HUDEP-2 (cell line): Measurements from ENCODE around the gene ANKRD13B.
A peak's percentile ranks its signal among the peaks of the same experiment; 100 is the strongest.

Source experiments
- DNase-seq, 76 experiments: peaks; one replicate each; lab custom pipeline; 2025; ENCODE audit not compliant: unreplicated experiment in 76 of 76; lab: John Stamatoyannopoulos, UW

Gene ANKRD13B

GRCh38 chr17:29579866-29580771, 12.8 kb upstream of the ANKRD13B start:
- peak in 70 of 76 experiments; percentile 11 to 87 (median 69) for DNase-seq

- DNase-seq, result no peak
Measured at GRCh38 chr17:29581583-29582253, 11.2 kb upstream of the ANKRD13B start.

GRCh38 chr17:29582254-29582765, 10.6 kb upstream of the ANKRD13B start:
- no peak for DNase-seq

DNA sequence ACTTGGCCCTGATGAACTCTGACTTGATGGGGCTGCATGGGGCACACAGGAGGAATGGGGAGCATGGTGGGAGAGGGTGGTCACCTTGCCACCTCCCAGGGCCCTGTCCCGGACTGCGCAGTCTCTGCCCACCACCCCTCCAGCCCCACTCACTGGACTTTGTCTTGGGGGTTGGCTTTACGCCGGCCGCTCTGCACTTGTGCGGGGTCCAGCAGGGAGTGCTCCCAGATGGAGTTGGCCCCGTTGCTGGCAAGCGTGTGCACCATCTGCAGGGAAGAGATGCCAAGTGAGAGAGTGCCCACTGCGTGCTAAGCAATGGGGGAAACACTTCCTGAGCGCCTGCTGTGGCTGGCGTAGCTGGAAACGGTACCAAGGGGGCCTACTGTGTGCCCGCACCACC, 10.2 kb upstream of the ANKRD13B start:
- no peak for DNase-seq

GRCh38 chr17:29583324-29584248, 9.3 kb upstream of the ANKRD13B start:
- DNase-seq, result no peak

DNA sequence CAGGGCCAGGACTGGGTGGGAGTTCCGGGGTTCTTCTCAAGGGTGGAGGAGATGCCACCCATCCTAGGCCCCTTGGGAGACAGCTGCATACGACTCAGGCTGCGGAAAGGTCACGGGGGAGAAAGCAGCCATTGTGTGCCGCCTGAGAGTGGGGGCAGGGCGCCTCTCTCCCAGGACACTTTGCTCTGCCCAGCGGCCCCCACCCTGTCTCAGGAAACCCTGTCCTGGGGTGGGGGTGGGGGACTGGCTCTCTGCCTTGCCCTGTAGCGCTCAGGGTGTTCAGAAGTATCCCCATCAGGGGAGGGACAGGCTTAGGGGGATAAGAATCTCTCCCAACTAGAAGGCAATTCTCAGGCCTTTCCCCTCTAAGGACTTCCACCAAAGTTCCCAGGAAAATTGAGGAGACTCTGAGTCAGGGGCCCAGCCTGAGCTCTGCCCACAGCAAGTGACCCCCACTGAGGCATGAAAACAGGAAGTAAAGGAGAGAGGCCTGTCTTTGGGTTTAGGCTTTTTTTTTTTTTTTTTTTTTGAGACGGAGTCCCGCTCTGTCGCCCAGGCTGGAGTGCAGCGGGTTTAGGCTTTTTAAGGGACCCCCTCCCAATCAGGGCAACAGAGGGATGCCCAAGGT, 8.4 kb upstream of the ANKRD13B start:
- DNase-seq, result no peak

DNA sequence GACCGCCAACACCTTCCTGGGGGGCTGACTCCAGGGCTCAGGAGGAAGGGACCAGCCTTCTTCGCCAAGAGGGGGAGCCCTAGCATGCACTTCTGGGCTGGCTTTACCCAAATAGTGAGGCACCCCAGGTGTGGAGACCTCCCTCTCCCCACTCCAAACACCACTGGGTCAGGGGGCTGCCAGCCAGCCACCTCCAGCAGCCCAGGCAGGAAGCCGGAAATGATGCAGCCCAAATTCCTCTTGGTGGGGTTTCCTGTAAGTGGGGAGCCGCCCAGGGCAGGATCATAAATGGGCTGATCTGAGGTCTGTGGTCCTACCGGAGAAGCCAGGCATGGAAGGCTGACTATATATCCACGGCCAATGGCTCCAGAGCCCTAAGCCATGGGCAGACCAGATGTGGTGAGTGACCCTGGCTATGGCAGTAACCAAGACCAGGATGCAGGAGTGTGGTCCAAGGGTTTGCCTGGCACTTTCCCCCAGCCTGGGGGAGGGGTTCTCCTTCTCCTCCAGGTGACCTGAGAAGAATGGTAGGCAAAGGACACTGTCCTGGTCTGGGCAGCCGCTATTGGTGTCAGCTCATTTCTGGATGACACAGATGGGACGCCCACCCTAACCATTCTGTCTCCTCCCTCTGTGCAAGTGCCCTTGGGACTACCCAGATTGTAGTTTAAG, 7.7 kb upstream of the ANKRD13B start:
- DNase-seq, result peak in 1 of 76 experiments; percentile 9

DNA sequence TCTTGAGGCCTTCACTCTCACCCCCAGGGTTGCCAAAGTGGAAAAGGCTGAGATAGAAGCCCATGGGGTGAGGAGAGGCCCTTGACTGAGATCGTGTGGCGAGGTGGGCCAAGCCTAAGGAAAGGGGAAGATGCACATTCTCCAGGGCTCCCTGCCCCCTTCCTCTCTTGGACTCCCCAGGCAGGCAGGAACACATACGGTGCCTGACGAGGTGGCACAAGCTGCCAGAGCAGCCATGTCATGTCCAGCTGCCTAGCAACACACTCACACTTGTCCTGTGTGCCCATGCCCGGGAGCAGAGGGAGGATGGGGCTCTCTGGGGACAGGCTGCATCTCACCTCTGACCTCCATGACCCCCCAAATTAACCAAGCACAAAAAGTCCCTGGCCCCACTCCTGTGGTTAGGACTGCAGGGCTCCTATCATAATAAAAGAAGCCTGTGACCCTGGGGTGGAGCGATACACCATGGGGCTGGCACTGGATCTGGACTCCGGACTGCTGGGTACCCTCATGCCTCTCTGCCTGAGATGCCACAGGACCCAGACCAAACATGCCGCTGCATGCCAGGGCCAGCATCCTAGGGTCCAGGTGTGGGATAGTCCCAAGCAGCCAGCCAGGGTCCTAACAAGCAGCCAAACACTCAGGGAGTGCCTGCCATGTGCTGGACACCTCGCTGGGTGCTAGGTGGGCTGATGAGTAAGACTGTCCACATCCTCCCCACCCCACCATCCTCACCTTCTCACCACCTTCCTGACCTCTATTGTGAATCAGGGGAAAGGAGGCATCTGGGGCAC, 6.1 kb upstream of the ANKRD13B start:
- DNase-seq, result no peak

DNA sequence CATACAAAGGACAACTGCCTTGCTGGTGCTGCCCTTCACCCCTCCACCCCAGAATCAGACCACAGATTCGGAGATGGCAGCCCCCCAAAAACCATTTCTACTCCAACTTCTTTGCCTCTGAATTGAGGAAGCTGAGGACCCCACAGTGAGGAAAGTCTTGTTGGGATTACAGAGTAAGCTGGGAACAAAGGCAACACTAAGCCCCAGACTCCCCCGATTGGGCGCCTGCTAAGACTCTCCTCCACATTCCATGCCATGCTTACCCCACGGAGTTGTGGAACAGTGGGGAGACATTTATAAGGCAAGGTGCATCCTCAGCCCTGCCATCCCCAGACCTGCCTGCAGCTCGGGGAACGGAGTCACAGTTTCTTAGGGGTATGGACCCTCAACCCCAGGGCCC, 5.3 kb upstream of the ANKRD13B start:
- no peak for DNase-seq

- DNase-seq, result no peak
Measured at GRCh38 chr17:29588017-29588561, 4.8 kb upstream of the ANKRD13B start.

DNA sequence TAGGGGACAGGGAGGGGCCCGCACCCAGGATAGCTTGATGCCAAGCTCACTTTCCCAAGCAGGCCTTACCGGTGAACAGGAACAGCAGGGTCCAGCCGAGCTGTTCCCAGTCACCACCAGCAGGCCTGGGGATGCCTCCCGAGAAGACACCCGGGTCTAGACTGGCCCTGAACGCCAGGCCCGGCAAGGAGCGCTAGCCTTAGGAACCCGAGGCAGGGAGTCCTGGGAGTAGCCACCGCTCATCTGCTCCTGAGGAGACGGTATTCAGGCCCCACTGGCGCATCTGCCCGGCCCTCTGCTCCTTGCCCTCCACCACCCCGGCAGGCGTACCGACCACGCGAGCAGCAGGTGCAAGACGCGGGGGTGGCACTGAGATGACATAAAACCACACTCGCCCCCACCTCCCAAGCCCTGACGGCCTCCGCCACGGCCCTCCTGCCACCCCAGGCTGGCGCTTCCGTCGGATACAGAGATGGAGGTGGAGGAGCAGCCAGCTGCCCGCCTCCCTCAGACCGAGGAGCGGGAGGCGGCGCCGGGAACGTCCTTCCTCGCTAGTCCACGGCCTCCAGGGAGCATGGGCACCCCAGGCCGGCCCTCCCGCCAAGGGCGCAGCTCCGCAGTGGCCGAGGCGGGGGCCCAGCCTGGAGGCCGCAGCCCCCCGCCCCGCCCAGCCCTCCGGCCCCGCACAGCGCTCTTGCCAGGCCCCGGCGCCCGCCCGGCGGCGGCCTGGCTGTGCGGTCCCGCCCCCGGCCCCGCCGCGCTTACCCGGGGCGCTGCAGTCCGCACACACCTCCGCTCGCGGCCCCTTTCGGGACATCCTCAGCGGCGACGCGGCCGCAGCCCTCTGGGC, 4.1 kb upstream of the ANKRD13B start:
- peak in 7 of 76 experiments; percentile 7 to 26 (median 20) for DNase-seq

GRCh38 chr17:29589524-29590410, 3.2 kb upstream of the ANKRD13B start, which contains the start of gene GIT1:
Gene GIT1, minus strand, starts transcription at chr17:29589648. Its CDS starts 270 bp downstream, at chr17:29589378.
- peak in 66 of 76 experiments; percentile 10 to 82 (median 61) for DNase-seq

DNA sequence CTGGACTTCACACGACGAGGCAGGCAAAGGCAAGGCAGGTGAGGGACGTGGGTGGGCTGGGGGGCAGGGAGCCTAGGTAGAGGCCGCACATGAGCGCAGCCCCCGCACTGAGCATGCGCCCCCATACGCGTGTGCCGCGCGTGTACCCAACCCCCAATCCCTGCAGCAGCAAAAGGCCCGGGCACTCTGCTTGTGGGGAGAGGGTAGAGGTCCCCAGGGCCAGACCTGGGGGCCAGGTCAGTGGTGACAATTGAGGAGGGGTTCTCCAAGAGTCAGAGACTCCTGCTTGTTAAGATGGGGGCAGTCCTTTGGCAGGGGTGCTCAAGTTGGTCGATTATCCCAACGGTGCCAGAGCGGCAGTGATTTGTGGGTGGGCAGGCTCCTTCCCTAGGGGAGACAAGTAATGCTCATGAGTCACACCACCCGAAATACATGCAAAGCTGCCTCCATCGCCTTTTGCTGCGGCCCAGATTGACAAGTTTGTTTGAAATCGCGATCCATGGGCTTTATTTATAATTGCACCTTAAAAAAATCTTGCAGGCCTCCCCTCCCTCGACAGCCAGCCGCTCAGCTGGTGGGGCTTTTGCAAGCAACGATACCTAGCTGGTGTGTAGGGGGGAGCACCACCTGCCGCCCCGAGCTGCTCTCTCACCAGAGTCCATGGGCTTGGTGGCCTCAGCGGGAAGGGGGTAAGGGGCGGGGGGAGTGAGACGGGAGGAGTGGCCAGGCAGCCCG, 2.4 kb upstream of the ANKRD13B start:
- peak in 7 of 76 experiments; percentile 15 to 57 (median 38) for DNase-seq

GRCh38 chr17:29591146-29591736, 1.7 kb upstream of the ANKRD13B start:
- peak in 45 of 76 experiments; percentile 16 to 77 (median 49) for DNase-seq
